B cell (primary cell): ENCODE data around the gene HS6ST2. TPM values are rescaled to one million over a fixed set of nuclear protein-coding genes. Genes with fewer than 3 reads are reported as not detected.

Experiments
- ATAC-seq: fragments of 200-7000 bp; cut with Tn5 transposase; one replicate; pipeline ENCODE4 v1.10.0; 2021; ENCODE audit warnings: low read depth, mild to moderate bottlenecking, moderate number of reproducible peaks, moderate library complexity
- CTCF ChIA-PET: fragments of 350-600 bp; sonication (Branson Sonifier 250); formaldehyde crosslinking; loops from one replicate; lab custom pipeline; 2021; ENCODE audit warnings: antibody characterized with exemption, inconsistent platforms; lab: Charles Lee
- POLR2A ChIA-PET: fragments of 350-600 bp; sonication (Branson Sonifier 250); formaldehyde crosslinking; loops from one replicate; lab custom pipeline; 2021; ENCODE audit warnings: antibody characterized with exemption; lab: Charles Lee
- DNase-seq: peaks from one replicate; pipeline ENCODE4 v3.0.0; 2013
- H2AFZ ChIP-seq: 2 replicates; pipeline ENCODE4 v1.6.1; 2012; ENCODE audit warnings: mild to moderate bottlenecking, low read depth, low read length; ENCODE audit not compliant: insufficient read depth, poor library complexity, severe bottlenecking
- H3K27ac ChIP-seq, 2 donors: 1 replicate in 1 of 2; 2 replicates in 1 of 2; pipeline ENCODE4 v1.5.1; 2012 to 2013; ENCODE audit warnings: low read length in 2 of 2, mild to moderate bottlenecking in 2 of 2, moderate library complexity in 1 of 2
- H3K27me3 ChIP-seq, 4 experiments: fragments of 200-600 bp in 1 of 4; sonication (generic) in 1 of 4; replicated peaks in 1 of 4; 1 replicate in 2 of 4; 2 replicates in 2 of 4; pipeline versions ENCODE4 v1.6.1 to v1.7.0; 2013 to 2016; ENCODE audit warnings: low read length in 3 of 4, mild to moderate bottlenecking in 2 of 4, mixed read lengths in 1 of 4, moderate library complexity in 1 of 4; ENCODE audit not compliant: insufficient read depth in 4 of 4, control insufficient read depth in 3 of 4; ENCODE audit errors: control extremely low read depth in 1 of 4
- H3K36me3 ChIP-seq, 2 experiments: replicated peaks in 1 of 2; 1 replicate in 1 of 2; 2 replicates in 1 of 2; pipeline versions ENCODE4 v1.6.1 to v1.7.1; 2013; ENCODE audit warnings: low read length in 1 of 2; ENCODE audit not compliant: insufficient read depth in 2 of 2, control insufficient read depth in 1 of 2; ENCODE audit errors: control extremely low read depth in 1 of 2, extremely low read depth in 1 of 2
- H3K4me1 ChIP-seq, 2 donors: fragments of 200-600 bp in 1 of 2; sonication (generic) in 1 of 2; 1 replicate in 1 of 2; 2 replicates in 1 of 2; pipeline versions ENCODE4 v1.5.1 to v1.6.1; 2013 to 2017; ENCODE audit warnings: low read length in 2 of 2; ENCODE audit not compliant: control insufficient read depth in 2 of 2, insufficient read depth in 2 of 2
- H3K4me2 ChIP-seq: replicated peaks from 2 replicates; pipeline ENCODE3; 2012; ENCODE audit warnings: mild to moderate bottlenecking, low read depth, low read length; ENCODE audit not compliant: poor library complexity, severe bottlenecking
- H3K4me3 ChIP-seq, 5 experiments: fragments of 200-600 bp in 1 of 5; sonication (generic) in 1 of 5; 1 replicate in 3 of 5; 2 replicates in 2 of 5; pipeline versions ENCODE4 v1.5.1 to v1.7.0; 2011 to 2016; ENCODE audit warnings: low read length in 4 of 5, mild to moderate bottlenecking in 4 of 5, low read depth in 2 of 5, control low read depth in 1 of 5, moderate library complexity in 1 of 5; ENCODE audit not compliant: insufficient read depth in 1 of 5; ENCODE audit errors: control extremely low read depth in 1 of 5, extremely low read depth in 1 of 5
- H3K79me2 ChIP-seq: fragments of 200-600 bp; sonication (generic); one replicate; pipeline ENCODE4 v1.6.0; 2016; ENCODE audit warnings: low read length; ENCODE audit not compliant: control insufficient read depth, insufficient read depth
- H3K9ac ChIP-seq: fragments of 200-600 bp; sonication (generic); 2 replicates; pipeline ENCODE4 v1.6.1; 2017; ENCODE audit warnings: mild to moderate bottlenecking, low read length, moderate library complexity
- H3K9me3 ChIP-seq, 3 donors: one replicate each; pipeline versions ENCODE4 v1.6.1 to v1.7.1; 2013; ENCODE audit warnings: low read length in 2 of 3; ENCODE audit not compliant: control insufficient read depth in 2 of 3, insufficient read depth in 1 of 3; ENCODE audit errors: control extremely low read depth in 1 of 3
- H4K20me1 ChIP-seq: 2 replicates; pipeline ENCODE4 v1.6.0; 2012; ENCODE audit warnings: mild to moderate bottlenecking, low read length; ENCODE audit not compliant: insufficient read depth, control insufficient read depth, poor library complexity, severe bottlenecking
- H3K27ac Mint-ChIP-seq: one replicate; pipeline ENCODE4 v1.8.0; 2021; ENCODE audit warnings: mixed read lengths
- H3K27me3 Mint-ChIP-seq: one replicate; pipeline ENCODE4 v1.8.0; 2021; ENCODE audit warnings: mixed read lengths
- H3K4me1 Mint-ChIP-seq: one replicate; pipeline ENCODE4 v1.8.0; 2021; ENCODE audit warnings: mixed read lengths
- H3K4me3 Mint-ChIP-seq: one replicate; pipeline ENCODE4 v1.8.0; 2021; ENCODE audit warnings: mixed read lengths
- H3K9me3 Mint-ChIP-seq: one replicate; pipeline ENCODE4 v1.8.0; 2022; ENCODE audit warnings: mixed read lengths; ENCODE audit not compliant: insufficient read depth
- CTCF ChIP-seq: fragments of 200-600 bp; IDR thresholded peaks from one replicate; pipeline ENCODE4 v1.8.0; 2022; ENCODE audit warnings: antibody characterized with exemption, mild to moderate bottlenecking
- EZH2 ChIP-seq: IDR thresholded peaks from 2 replicates; pipeline ENCODE4 v1.6.1; 2012; ENCODE audit warnings: borderline replicate concordance, low read depth, mild to moderate bottlenecking, moderate library complexity, low read length; ENCODE audit not compliant: insufficient read depth, poor library complexity, severe bottlenecking
- WGBS: methylation state at CpG from one replicate; pipeline ENCODE4 v1.1.5; 2013; ENCODE audit warnings: missing lambda C conversion rate; ENCODE audit not compliant: insufficient coverage; 5-methylcytosine and 5-hydroxymethylcytosine counted together
- intact Hi-C: fragments of 100-400 bp; cut with micrococcal nuclease; formaldehyde crosslinking; loops from one replicate; pipeline ENCODE4 v1.10.0; 2022
- polyA plus RNA-seq: library from polyadenylated mRNA; depleted of rRNA; stranded (reverse); fragments of >200 nt; gene quantifications from 2 replicates; pipeline ENCODE4 v1.2.3, GENCODE V29; 2012
- total RNA-seq, 2 donors: library from RNA; stranded (reverse); fragments of 120-200 nt in 1 of 2; gene quantifications; 1 replicate in 1 of 2; 2 replicates in 1 of 2; pipeline versions ENCODE4 v1.2.3 to v1.2.4, GENCODE V29; 2013 to 2022

Gene HS6ST2
- total and polyA plus RNA-seq, 2 donors (not counting 1 experiment from before 2014, with no cell fraction given) = not detected

- Histone ChIP-seq H3K27ac (no peak overlapping the region), H3K36me3 (no peaks in the 10 kb centered on the region), H3K9me3 (no peaks in the 10 kb centered on the region), H3K27me3 (no peaks in the 10 kb centered on the region), H2AFZ (no peak overlapping the region), H3K4me1 (no peaks in the 10 kb centered on the region), H3K9ac (no peak overlapping the region), H3K4me2 (no peak overlapping the region), H3K4me3 (no peak overlapping the region), H3K79me2 (no peaks in the 10 kb centered on the region), H4K20me1 (no peaks in the 10 kb centered on the region)
- ChIA-PET CTCF (no interaction called here), POLR2A (no interaction called here)
- DNase-seq = no peak
- H3K4me3 Mint-ChIP-seq = no peak overlapping the region
- H3K4me1 Mint-ChIP-seq = no peaks in the 10 kb centered on the region
- no peak for ATAC-seq
- no peaks in the 10 kb centered on the region for H3K9me3 Mint-ChIP-seq
- WGBS = no CpG with 5 or more reads among the region's 3 CpGs
- H3K27me3 Mint-ChIP-seq = peaks cover 6% of the 10 kb centered on the region
- TF ChIP-seq CTCF = no peak
- no peak for TF ChIP-seq EZH2
- intact Hi-C loops = no loop called here
- no peak overlapping the region for H3K27ac Mint-ChIP-seq
Observed at GRCh38 chrX:132763528-132763927, 194.9 kb downstream of the HS6ST2 start.

- Histone ChIP-seq H3K27me3 (no peaks in the 10 kb centered on the region), H3K27ac (no peak overlapping the region), H3K9ac (no peak overlapping the region), H3K4me2 (no peak overlapping the region), H3K36me3 (no peaks in the 10 kb centered on the region), H3K4me1 (no peaks in the 10 kb centered on the region), H4K20me1 (no peaks in the 10 kb centered on the region), H3K4me3 (no peak overlapping the region), H3K79me2 (no peaks in the 10 kb centered on the region), H2AFZ (no peak overlapping the region), H3K9me3 (no peaks in the 10 kb centered on the region)
- 83% methylated on average over 2 of the region's 4 CpGs for WGBS
- Mint-ChIP-seq H3K27me3 (peaks cover 8% of the 10 kb centered on the region), H3K4me3 (no peak overlapping the region), H3K4me1 (no peaks in the 10 kb centered on the region), H3K27ac (no peak overlapping the region), H3K9me3 (no peaks in the 10 kb centered on the region)
- TF ChIP-seq CTCF (no peak), EZH2 (no peak)
- DNase-seq = no peak
- ATAC-seq = no peak
- CTCF ChIA-PET = no interaction called here
- intact Hi-C loops = no loop called here
- POLR2A ChIA-PET = no interaction called here
Observed at GRCh38 chrX:132758759-132759158, 199.7 kb downstream of the HS6ST2 start.
